H9 (cell line): ENCODE data around the gene CHCHD6. TPM values are rescaled to one million over a fixed set of nuclear protein-coding genes. Genes with fewer than 3 reads are reported as not detected.
A peak's percentile ranks its signal among the peaks of the same experiment; 100 is the strongest.

ENCODE experiments used
- DNase-seq: peaks from one replicate; pipeline ENCODE4 v3.0.0-alpha.2; 2017
- H2AFZ ChIP-seq: one replicate; pipeline ENCODE4 v1.6.1; 2013; ENCODE audit warnings: mild to moderate bottlenecking, low read length, control low read depth, moderate library complexity
- H2AK5ac ChIP-seq: 2 replicates; pipeline ENCODE4 v1.6.1; 2013; ENCODE audit warnings: low read length, control low read depth, mixed read lengths; ENCODE audit not compliant: insufficient read length
- H2BK120ac ChIP-seq: one replicate; pipeline ENCODE4 v1.6.1; 2013; ENCODE audit warnings: low read depth, mild to moderate bottlenecking, low read length, control low read depth, inconsistent platforms; ENCODE audit not compliant: poor library complexity, severe bottlenecking
- H2BK12ac ChIP-seq: 2 replicates; pipeline ENCODE4 v1.6.1; 2013; ENCODE audit warnings: low read length, control low read depth, mixed read lengths, low read depth; ENCODE audit not compliant: insufficient read length
- H2BK15ac ChIP-seq: 2 replicates; pipeline ENCODE4 v1.6.1; 2013; ENCODE audit warnings: low read depth, low read length, control low read depth
- H2BK20ac ChIP-seq: one replicate; pipeline ENCODE4 v1.6.1; 2013; ENCODE audit warnings: low read depth, mild to moderate bottlenecking, low read length, control low read depth, inconsistent platforms; ENCODE audit not compliant: poor library complexity, severe bottlenecking
- H2BK5ac ChIP-seq: 2 replicates; pipeline ENCODE4 v1.6.1; 2013; ENCODE audit warnings: low read length, control low read depth, mixed read lengths; ENCODE audit not compliant: insufficient read length
- H3K14ac ChIP-seq: 2 replicates; pipeline ENCODE4 v1.6.1; 2013; ENCODE audit warnings: low read length, control low read depth; ENCODE audit not compliant: insufficient read depth
- H3K18ac ChIP-seq: 2 replicates; pipeline ENCODE4 v1.6.1; 2013; ENCODE audit warnings: low read depth, mild to moderate bottlenecking, mixed read lengths, low read length, control low read depth; ENCODE audit not compliant: insufficient read length
- H3K23ac ChIP-seq: 2 replicates; pipeline ENCODE4 v1.6.1; 2013; ENCODE audit warnings: low read length, control low read depth, mixed read lengths, low read depth; ENCODE audit not compliant: insufficient read length
- H3K23me2 ChIP-seq: 2 replicates; pipeline ENCODE4 v1.6.1; 2013; ENCODE audit warnings: low read depth, mild to moderate bottlenecking, mixed read lengths, low read length, control low read depth; ENCODE audit not compliant: insufficient read length, poor library complexity, severe bottlenecking
- H3K27ac ChIP-seq: 2 replicates; pipeline ENCODE4 v1.5.1; 2013; ENCODE audit warnings: low read length, control low read depth, mixed read lengths, low read depth; ENCODE audit not compliant: insufficient read length
- H3K27me3 ChIP-seq: 2 replicates; pipeline ENCODE4 v1.6.1; 2013; ENCODE audit warnings: low read length, control low read depth, inconsistent platforms; ENCODE audit not compliant: insufficient read depth
- H3K4ac ChIP-seq: 2 replicates; pipeline ENCODE4 v1.6.1; 2013; ENCODE audit warnings: low read depth, mild to moderate bottlenecking, control low read depth, inconsistent platforms, low read length, moderate library complexity
- H3K4me1 ChIP-seq: 2 replicates; pipeline ENCODE4 v1.6.1; 2013; ENCODE audit warnings: low read length, control low read depth, inconsistent platforms; ENCODE audit not compliant: insufficient read depth
- H3K4me2 ChIP-seq: 2 replicates; pipeline ENCODE4 v1.6.1; 2013; ENCODE audit warnings: low read length, control low read depth, mixed read lengths; ENCODE audit not compliant: insufficient read length, insufficient read depth
- H3K56ac ChIP-seq: 2 replicates; pipeline ENCODE4 v1.6.1; 2013; ENCODE audit warnings: low read depth, mild to moderate bottlenecking, mixed read lengths, low read length, control low read depth; ENCODE audit not compliant: insufficient read length
- H3K79me1 ChIP-seq: 2 replicates; pipeline ENCODE4 v1.6.1; 2013; ENCODE audit warnings: low read depth, mild to moderate bottlenecking, moderate library complexity, low read length, control low read depth, inconsistent platforms; ENCODE audit not compliant: insufficient read depth, poor library complexity, severe bottlenecking
- H3K79me2 ChIP-seq: 2 replicates; pipeline ENCODE4 v1.6.1; 2013; ENCODE audit warnings: low read length, control low read depth, inconsistent platforms; ENCODE audit not compliant: insufficient read depth
- H3K9ac ChIP-seq: 2 replicates; pipeline ENCODE4 v1.6.1; 2013; ENCODE audit warnings: low read length, control low read depth, mixed read lengths; ENCODE audit not compliant: insufficient read length; ENCODE audit errors: extremely low read depth
- H3K9me3 ChIP-seq: one replicate; pipeline ENCODE4 v1.6.1; 2013; ENCODE audit warnings: low read depth, low read length, inconsistent platforms; ENCODE audit not compliant: control insufficient read depth
- H3T11ph ChIP-seq: one replicate; pipeline ENCODE4 v1.6.1; 2013; ENCODE audit warnings: mild to moderate bottlenecking, low read length, control low read depth, inconsistent platforms
- H4K20me1 ChIP-seq: one replicate; pipeline ENCODE4 v1.6.1; 2013; ENCODE audit not compliant: control insufficient read depth, insufficient read length, insufficient read depth
- H4K5ac ChIP-seq: 2 replicates; pipeline ENCODE4 v1.6.1; 2013; ENCODE audit warnings: low read depth, mild to moderate bottlenecking, mixed read lengths, low read length, control low read depth; ENCODE audit not compliant: insufficient read length
- H4K8ac ChIP-seq: replicated peaks from 2 replicates; pipeline ENCODE4 v1.6.1; 2013; ENCODE audit warnings: low read length, control low read depth, mixed read lengths, low read depth; ENCODE audit not compliant: insufficient read length
- H4K91ac ChIP-seq: 2 replicates; pipeline ENCODE4 v1.6.1; 2013; ENCODE audit warnings: low read depth, mild to moderate bottlenecking, moderate library complexity, mixed read lengths, low read length, control low read depth; ENCODE audit not compliant: insufficient read length
- H3K27ac Mint-ChIP-seq, 3 experiments: 2 replicates in 2 of 3; 3 replicates in 1 of 3; pipeline ENCODE4 v1.8.0; 2020 to 2021; ENCODE audit warnings: mixed read lengths in 3 of 3, mild to moderate bottlenecking in 1 of 3, moderate library complexity in 1 of 3
- H3K27me3 Mint-ChIP-seq: 2 replicates; pipeline ENCODE4 v1.8.0; 2021; ENCODE audit warnings: low read depth, mild to moderate bottlenecking, moderate library complexity, mixed read lengths
- H3K36me3 Mint-ChIP-seq, 3 experiments: 2 replicates in 2 of 3; 3 replicates in 1 of 3; pipeline ENCODE4 v1.8.0; 2020 to 2021; ENCODE audit warnings: low read depth in 3 of 3, mixed read lengths in 3 of 3; ENCODE audit not compliant: insufficient read depth in 1 of 3
- H3K4me1 Mint-ChIP-seq, 2 experiments: 2 replicates each; pipeline ENCODE4 v1.8.0; 2020; ENCODE audit warnings: mixed read lengths in 2 of 2
- H3K4me3 Mint-ChIP-seq, 2 experiments: 2 replicates in 1 of 2; 3 replicates in 1 of 2; pipeline ENCODE4 v1.8.0; 2020 to 2021; ENCODE audit warnings: mild to moderate bottlenecking in 2 of 2, mixed read lengths in 2 of 2, moderate library complexity in 1 of 2
- H3K9me3 Mint-ChIP-seq, 2 experiments: 2 replicates in 1 of 2; 3 replicates in 1 of 2; pipeline ENCODE4 v1.8.0; 2020; ENCODE audit warnings: mild to moderate bottlenecking in 2 of 2, mixed read lengths in 2 of 2, moderate library complexity in 1 of 2
- WGBS: extraction: QIAGEN DNeasy Blood & Tissue Kit; methylation state at CpG from one replicate; pipeline ENCODE4 v1.1.7; 2013; ENCODE audit warnings: missing lambda C conversion rate, low lambda C conversion rate, mixed read lengths; ENCODE audit not compliant: insufficient read length; ENCODE audit errors: extremely low coverage; 5-methylcytosine and 5-hydroxymethylcytosine counted together
- total RNA-seq: library from RNA; stranded (reverse); gene quantifications from 2 replicates; pipeline ENCODE4 v1.2.1, GENCODE V29; 2021
- TF ChIP-seq, protein P1 (sequence below): fragments of 200-600 bp; sonication (generic); conservative IDR thresholded peaks from 3 replicates; pipeline ENCODE4 v1.8.0; 2021; ENCODE audit warnings: antibody characterized with exemption, mild to moderate bottlenecking

The CHCHD6 gene
- total RNA-seq, 1 experiment from 2014 or later, result 34.2 TPM

DNA sequence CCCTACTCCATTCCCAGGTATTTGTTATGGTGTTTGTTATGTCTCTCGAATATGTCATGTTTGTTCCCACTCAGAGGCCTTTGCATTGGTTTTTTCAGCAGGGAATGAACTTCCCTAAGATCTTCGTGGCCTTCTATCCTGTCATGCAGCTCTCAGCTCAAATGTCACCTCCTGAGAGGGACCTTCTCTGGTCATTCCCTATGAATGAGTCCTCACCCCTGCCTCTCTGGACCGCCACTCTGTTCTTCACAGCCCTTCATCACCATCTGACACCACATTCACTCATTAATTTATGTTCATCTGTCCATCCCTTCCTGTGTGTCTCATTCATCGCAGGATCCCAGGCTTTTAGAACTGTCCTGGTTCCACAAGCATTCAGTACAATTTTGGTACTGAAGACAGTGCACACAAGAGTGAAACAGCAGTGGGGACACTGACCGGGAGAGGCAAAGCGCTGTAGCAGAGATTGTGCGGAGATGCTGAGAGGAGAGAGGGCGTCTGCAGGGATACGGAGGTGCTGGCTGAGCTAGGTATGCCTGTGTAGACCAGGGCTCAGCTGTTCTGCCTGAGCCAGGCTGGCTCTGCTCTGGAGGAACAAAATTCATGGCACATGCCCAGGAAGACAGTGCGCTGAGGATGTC is 132.3 kb downstream of the CHCHD6 start:
- Histone ChIP-seq H4K20me1 (no peaks in the 10 kb centered on the region), H2BK12ac (no peak overlapping the region), H2AK5ac (no peak overlapping the region), H4K8ac (no peak overlapping the region), H3K27ac (no peak overlapping the region), H3K79me2 (no peaks in the 10 kb centered on the region), H3K27me3 (no peaks in the 10 kb centered on the region), H3K56ac (no peak overlapping the region), H2BK20ac (no peak overlapping the region), H3K4ac (no peak overlapping the region), H3K18ac (no peak overlapping the region), H3K4me1 (no peaks in the 10 kb centered on the region), H3K23me2 (no peaks in the 10 kb centered on the region), H2AFZ (no peak overlapping the region), H3K79me1 (no peaks in the 10 kb centered on the region), H3K23ac (no peak overlapping the region), H2BK5ac (no peak overlapping the region), H2BK120ac (no peak overlapping the region), H3K9me3 (no peaks in the 10 kb centered on the region), H3K4me2 (no peak overlapping the region), H4K5ac (no peak overlapping the region), H3T11ph (no peak overlapping the region), H2BK15ac (no peak overlapping the region), H4K91ac (no peak overlapping the region), H3K9ac (no peak overlapping the region), H3K14ac (no peak overlapping the region)
- Mint-ChIP-seq H3K4me1 (peaks cover 4 to 6% of the 10 kb centered on the region in 2 experiments; a peak in 2 of 4 replicates), H3K9me3 (no peaks in the 10 kb centered on the region), H3K4me3 (no peak overlapping the region), H3K27ac (peak overlapping the region in 2 of 3 experiments; percentile 19 to 63; a peak in 1 of 7 replicates), H3K27me3 (no peaks in the 10 kb centered on the region), H3K36me3 (no peaks in the 10 kb centered on the region)
- TF ChIP-seq, protein P1, sequence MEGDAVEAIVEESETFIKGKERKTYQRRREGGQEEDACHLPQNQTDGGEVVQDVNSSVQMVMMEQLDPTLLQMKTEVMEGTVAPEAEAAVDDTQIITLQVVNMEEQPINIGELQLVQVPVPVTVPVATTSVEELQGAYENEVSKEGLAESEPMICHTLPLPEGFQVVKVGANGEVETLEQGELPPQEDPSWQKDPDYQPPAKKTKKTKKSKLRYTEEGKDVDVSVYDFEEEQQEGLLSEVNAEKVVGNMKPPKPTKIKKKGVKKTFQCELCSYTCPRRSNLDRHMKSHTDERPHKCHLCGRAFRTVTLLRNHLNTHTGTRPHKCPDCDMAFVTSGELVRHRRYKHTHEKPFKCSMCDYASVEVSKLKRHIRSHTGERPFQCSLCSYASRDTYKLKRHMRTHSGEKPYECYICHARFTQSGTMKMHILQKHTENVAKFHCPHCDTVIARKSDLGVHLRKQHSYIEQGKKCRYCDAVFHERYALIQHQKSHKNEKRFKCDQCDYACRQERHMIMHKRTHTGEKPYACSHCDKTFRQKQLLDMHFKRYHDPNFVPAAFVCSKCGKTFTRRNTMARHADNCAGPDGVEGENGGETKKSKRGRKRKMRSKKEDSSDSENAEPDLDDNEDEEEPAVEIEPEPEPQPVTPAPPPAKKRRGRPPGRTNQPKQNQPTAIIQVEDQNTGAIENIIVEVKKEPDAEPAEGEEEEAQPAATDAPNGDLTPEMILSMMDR, result no peak
- no CpG with 5 or more reads among the region's 10 CpGs for WGBS
- no peak for DNase-seq
